HG03196 (cell line): ENCODE results near the gene KIAA1671.

Experiments
- ATAC-seq: cut with Tn5 transposase; IDR thresholded peaks from one replicate; pipeline ENCODE4 v1.9.1; 2021; ENCODE audit not compliant: unreplicated experiment

The KIAA1671 gene

GRCh38 chr22:25013607-25014006 is 61.1 kb downstream of the KIAA1671 start:
- no peak for ATAC-seq

DNA sequence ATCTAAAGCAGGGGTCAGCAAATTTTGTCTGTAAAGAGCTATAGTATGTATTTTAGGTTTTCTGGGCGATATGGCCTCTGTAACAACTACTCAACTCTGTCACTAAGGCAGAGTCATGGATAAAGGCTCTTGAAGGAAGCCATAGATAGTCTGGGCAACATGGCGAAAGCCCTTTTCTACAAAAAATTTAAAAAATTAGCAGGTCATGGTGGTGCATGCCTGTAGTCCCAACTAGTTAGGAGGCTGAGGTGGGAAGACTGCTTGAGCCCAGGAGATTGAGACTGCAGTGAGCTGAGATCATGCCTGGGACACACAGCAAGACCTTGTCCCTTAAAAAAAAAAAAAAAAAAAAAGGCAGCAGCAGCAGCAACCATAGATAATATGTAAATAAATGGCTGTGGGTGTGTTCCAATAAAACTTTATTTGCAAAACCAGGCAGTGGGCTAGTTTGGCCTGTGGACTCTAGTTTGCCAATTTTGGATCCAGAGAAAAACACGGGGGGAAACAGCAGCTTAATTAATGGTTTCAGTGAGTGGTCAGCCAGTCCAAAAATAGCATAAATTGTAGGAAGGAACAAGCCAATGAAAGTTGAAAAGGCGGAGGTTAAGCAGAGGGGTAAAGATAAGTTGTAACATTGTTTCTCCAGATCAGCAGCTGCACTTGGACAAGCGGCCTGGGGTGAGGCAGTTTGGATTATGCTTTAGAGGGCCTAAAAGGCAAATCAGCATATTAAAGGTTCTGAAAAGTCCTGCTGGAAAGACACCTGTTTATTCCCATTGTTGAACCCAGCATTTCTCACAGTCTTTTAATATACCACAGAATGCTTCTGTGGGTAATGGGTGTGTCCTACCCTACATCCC is 62.6 kb downstream of the KIAA1671 start:
- ATAC-seq, result no peak

GRCh38 chr22:25016311-25016710 is 63.8 kb downstream of the KIAA1671 start:
- no peak for ATAC-seq

GRCh38 chr22:25018009-25018408 is 65.5 kb downstream of the KIAA1671 start:
- ATAC-seq, result no peak

DNA sequence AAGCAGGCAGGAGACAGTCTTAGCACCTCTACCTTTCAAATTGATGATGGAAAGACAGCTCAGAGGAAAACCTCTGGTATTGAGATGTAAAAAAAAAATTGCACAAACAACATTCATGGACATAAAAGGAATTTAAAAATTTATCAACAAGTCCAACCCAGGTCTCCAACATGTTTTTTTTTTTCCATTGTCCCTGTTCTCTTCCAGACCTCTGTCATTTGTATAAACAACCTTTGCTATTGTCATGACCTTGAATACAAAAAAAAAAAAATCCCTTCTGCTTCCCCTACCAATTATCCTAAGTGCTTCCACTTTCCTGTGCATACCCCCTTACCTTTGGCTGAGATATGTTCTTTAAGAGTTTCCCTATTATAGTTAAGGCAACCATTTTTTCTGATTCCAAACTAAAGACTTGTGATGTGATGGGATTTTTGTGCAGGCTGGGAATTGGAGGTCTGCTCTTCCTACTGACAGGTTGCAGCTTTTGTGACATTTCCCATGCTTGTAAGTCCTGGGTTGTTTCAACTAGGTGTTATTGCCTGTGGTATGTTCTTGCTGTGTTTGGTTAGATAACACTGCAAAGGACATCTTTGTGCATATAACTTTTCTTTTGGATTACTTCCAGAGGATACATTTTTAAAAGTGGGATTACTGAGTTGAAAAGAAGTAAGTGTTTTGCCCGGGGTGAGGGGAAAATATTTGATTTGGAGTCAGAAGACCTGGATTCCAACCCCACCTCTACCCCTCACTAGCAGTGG is 67.1 kb downstream of the KIAA1671 start:
- ATAC-seq, result no peak

- ATAC-seq, result no peak
Observed at GRCh38 chr22:25021409-25021808, 68.9 kb downstream of the KIAA1671 start.

- no peak for ATAC-seq
Observed at GRCh38 chr22:25021976-25022711, 69.6 kb downstream of the KIAA1671 start.

- ATAC-seq, result no peak
Observed at GRCh38 chr22:25023879-25024278, 71.4 kb downstream of the KIAA1671 start.

- no peak for ATAC-seq
Observed at GRCh38 chr22:25024895-25025294, 72.4 kb downstream of the KIAA1671 start.

- ATAC-seq, result no peak
Observed at GRCh38 chr22:25025491-25026400, 73.2 kb downstream of the KIAA1671 start.

DNA sequence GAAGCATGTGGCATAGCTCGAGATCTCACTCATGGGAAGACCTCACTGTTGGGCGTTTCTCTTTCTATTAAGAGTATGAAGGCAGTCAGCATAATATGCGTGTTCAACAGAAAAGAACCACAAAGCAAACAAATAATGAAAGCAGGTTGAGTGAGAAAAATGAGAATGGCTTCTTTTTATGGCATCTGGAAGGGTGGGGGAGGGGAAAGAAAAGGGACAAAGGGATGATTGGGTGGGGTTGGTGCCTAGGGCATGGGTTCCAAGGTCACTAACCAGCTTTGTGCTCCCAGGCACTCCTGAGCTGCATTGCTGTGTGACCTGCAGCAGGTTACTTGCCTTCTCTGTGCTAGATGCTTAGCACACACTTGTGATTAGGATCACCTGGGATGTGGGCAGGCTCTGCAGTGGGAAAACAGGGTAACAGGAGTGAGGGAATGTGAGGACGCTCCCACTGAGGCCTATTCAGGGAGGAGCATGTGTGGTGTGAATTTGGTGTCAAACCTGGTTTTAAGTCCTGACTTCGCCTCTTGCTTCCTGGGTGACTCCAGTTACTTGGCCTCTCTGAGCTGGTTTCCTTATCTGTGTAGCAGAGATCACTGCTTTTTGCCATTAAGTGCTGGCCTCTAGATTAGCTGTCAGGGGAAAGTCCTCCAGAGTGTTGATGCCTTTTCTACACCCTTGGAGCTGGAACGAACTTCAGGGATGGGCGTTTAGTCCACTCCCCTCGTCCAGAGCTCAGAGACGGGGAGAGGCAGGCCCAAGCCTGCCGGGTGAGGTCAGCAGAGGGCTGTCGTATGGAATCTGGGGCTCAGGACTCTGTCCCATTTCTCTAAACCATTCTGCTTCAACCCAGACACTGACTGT is 74.8 kb downstream of the KIAA1671 start:
- ATAC-seq, result no peak

DNA sequence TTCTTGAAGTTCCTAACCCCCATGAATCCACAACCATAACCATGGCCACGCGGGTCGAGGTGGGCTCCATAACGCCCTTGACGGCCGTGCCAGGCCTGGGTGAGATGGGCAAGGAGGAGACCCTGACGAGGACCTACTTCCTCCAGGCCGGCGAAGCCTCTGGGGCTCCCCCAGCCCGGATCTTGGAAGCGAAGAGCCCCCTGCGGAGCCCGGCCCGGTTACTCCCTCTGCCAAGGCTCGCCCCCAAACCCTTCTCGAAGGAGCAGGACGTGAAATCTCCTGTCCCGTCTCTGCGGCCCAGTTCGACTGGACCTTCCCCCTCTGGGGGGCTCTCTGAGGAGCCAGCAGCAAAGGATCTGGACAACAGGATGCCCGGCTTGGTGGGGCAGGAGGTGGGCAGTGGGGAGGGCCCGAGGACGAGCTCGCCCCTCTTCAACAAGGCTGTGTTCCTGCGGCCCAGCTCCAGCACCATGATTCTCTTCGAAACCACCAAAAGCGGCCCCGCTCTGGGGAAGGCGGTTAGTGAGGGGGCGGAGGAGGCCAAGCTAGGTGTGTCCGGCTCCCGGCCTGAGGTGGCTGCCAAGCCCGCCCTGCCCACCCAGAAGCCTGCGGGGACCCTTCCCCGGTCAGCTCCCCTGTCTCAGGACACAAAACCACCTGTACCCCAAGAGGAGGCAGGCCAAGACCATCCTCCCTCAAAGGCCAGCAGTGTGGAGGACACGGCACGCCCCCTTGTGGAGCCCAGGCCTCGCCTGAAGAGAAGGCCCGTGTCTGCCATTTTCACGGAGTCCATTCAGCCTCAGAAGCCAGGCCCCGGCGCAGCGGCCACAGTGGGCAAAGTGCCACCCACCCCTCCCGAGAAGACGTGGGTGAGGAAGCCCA is 75.7 kb downstream of the KIAA1671 start:
- no peak for ATAC-seq

DNA sequence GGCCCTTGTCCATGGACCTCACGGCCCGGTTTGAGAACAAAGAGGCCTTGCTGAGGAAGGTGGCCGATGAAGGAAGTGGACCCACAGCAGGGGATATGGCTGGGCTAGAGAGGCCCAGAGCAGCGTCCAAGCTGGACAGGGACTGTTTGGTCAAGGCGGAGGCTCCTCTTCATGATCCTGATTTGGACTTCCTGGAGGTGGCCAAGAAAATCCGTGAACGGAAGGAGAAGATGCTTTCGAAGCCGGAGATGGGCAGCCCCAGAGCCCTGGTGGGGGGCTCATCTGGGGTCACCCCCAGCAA is 76.3 kb downstream of the KIAA1671 start:
- no peak for ATAC-seq

DNA sequence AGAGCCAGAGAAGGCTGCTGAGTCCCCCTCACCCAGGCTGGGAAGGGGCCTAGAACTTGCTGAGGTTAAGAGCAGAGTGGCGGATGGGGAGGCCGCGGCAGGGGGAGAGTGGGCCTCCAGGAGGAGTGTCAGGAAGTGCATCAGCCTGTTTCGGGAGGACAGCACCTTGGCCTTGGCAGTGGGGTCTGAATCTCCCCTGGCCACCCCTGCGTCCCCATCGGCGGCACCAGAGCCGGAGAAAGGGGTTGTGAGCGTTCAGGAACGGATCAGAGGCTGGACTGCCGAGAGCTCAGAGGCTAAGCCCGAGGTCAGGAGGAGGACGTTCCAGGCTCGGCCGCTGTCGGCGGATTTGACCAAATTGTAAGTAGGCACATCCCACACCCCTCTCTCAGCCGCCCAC is 76.7 kb downstream of the KIAA1671 start:
- ATAC-seq, result no peak

DNA sequence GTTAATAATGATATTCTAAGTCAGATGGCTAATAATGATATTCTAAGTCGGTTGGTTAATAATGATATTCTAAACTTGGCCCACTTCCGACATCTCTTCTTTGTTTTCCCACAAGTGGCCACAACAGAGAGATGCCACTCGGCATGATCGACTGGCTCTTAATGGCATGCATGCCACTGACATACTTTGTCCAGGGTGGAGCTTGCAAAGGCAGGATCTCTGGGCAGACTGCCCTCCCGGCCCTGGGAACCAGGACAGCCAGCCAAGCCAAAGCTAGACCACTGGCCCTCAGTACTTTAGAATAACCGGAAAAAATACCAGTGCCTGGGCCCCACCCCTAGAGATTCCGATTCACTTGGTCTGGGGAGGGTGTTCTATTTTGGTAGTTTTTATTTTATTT is 78.1 kb downstream of the KIAA1671 start:
- ATAC-seq, result no peak

DNA sequence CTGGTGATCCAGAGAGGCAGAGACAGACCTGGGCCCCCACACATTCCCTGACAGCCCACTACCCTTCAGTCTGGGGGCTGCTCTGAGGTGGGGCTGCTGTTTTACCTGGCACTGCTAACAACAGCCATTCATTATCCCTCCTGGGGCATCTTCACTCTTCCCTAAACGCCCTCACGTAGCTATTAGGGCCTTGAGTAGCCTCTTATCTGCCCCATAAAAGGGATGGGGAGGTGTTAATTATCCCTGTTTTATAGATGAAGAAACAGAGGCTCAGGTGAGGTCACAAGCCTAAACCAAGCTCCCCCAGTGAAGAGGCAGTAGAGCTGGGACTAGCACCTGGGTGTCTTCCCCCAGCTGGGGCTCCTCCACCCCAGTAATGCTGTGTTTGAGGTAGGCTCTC is 79.5 kb downstream of the KIAA1671 start:
- no peak for ATAC-seq

DNA sequence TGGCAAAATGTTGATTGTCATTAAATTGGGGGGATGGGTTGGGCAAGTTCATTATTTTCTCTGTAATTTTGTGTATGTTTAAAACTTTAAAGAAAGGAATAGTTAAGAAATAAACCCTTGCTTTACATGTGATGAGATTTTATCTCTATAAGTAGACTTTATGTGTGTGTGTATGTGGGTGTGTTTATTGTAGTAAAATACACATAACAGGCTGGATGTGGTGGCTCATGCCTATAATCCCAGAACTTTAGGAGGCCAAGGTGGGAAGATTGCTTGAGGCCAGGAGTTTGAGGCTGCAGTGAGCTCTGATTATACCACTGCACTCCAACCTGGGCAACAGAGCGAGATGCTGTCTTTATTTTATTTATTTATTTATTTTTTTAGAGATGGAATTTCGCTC is 83.2 kb downstream of the KIAA1671 start:
- ATAC-seq, result no peak

- ATAC-seq, result no peak
Observed at GRCh38 chr22:25038239-25038638, 85.7 kb downstream of the KIAA1671 start.

- ATAC-seq, result no peak
Observed at GRCh38 chr22:25038771-25039170, 86.3 kb downstream of the KIAA1671 start.
